HepG2 (cell line): ENCODE results near the gene TRAPPC4. TPM values are rescaled to one million over a fixed set of nuclear protein-coding genes. Genes with fewer than 3 reads are reported as not detected.
"Not testable (repeated sequence)": the region's sequence is repeated elsewhere in the genome, so short reads cannot be mapped to it uniquely, and the experiment has no call there.

Source experiments
- ATAC-seq: fragments of 200-7000 bp; cut with Tn5 transposase; 3 replicates; pipeline ENCODE4 v1.9.1; 2020; ENCODE audit warnings: mild to moderate bottlenecking, moderate library complexity
- BruUV-seq: library from RNA; stranded (reverse); fragments of 400-500 nt; replicated peaks from 2 replicates; lab custom pipeline; 2021; lab: Mats Ljungman, UMichigan
- CTCF ChIA-PET: fragments of 300-600 bp; formaldehyde crosslinking; extraction: SDS; loops from one replicate; lab custom pipeline; 2021; ENCODE audit warnings: low total read pairs, inconsistent platforms, low intra/inter-chr PET ratio; lab: Yijun Ruan, JAX
- POLR2A ChIA-PET: fragments of 350-600 bp; sonication (Branson Sonifier 250); formaldehyde crosslinking; loops from one replicate; lab custom pipeline; 2020; ENCODE audit warnings: antibody characterized with exemption, inconsistent platforms; lab: Yijun Ruan, JAX
- DNase-seq: peaks from one replicate; pipeline ENCODE4 v3.0.0-alpha.2; 2015; ENCODE audit warnings: low spot score
- FAIRE-seq: peaks from 3 replicates; lab custom pipeline; 2011; peaks lifted over from hg19 to GRCh38; lab: Jason Lieb, UNC
- H2AFZ ChIP-seq: one replicate; pipeline ENCODE4 v1.6.1; 2011; ENCODE audit warnings: low read length, inconsistent platforms
- H3K27ac ChIP-seq: fragments of 300-600 bp; 3 replicates; pipeline ENCODE4 v1.8.0; 2011; ENCODE audit warnings: mixed run types, mild to moderate bottlenecking, mixed read lengths, low read length, inconsistent platforms; ENCODE audit not compliant: insufficient read depth; ENCODE audit errors: extremely low read length
- H3K27me3 ChIP-seq, 2 experiments: fragments of 200-600 bp in 1 of 2; 2 replicates in 1 of 2; 3 replicates in 1 of 2; pipeline versions ENCODE4 v1.6.0 to v1.8.0; 2011; ENCODE audit warnings: low read length in 2 of 2, mild to moderate bottlenecking in 2 of 2, moderate library complexity in 2 of 2, inconsistent platforms in 1 of 2; ENCODE audit not compliant: insufficient read depth in 2 of 2, control insufficient read depth in 1 of 2
- H3K36me3 ChIP-seq, 2 experiments: fragments of 200-600 bp in 1 of 2; replicated peaks in 1 of 2; 2 replicates in 1 of 2; 3 replicates in 1 of 2; pipeline versions ENCODE4 v1.5.1 to v1.8.0; 2011; ENCODE audit warnings: low read length in 2 of 2, inconsistent platforms in 1 of 2; ENCODE audit not compliant: insufficient read depth in 2 of 2, control insufficient read depth in 1 of 2
- H3K4me1 ChIP-seq: 2 replicates; pipeline ENCODE4 v1.5.1; 2012; ENCODE audit warnings: low read length, inconsistent platforms; ENCODE audit not compliant: insufficient read depth
- H3K4me2 ChIP-seq: 2 replicates; pipeline ENCODE4 v1.6.0; 2011; ENCODE audit warnings: low read depth, low read length, inconsistent platforms
- H3K4me3 ChIP-seq, 3 experiments: fragments of 200-600 bp in 1 of 3; sonication (generic), shearing (Covaris generic) in 1 of 3; replicated peaks in 1 of 3; 2 replicates each; pipeline ENCODE4 v1.5.1; 2011 to 2016; ENCODE audit warnings: low read length in 3 of 3, inconsistent platforms in 2 of 3, low read depth in 2 of 3, mild to moderate bottlenecking in 2 of 3, control low read depth in 1 of 3, mixed read lengths in 1 of 3; ENCODE audit not compliant: insufficient read depth in 1 of 3
- H3K79me2 ChIP-seq: one replicate; pipeline ENCODE4 v1.6.1; 2011; ENCODE audit warnings: low read length, inconsistent platforms; ENCODE audit not compliant: insufficient read depth
- H3K9ac ChIP-seq: 2 replicates; pipeline ENCODE4 v1.6.0; 2011; ENCODE audit warnings: mild to moderate bottlenecking, low read depth, low read length, inconsistent platforms; ENCODE audit not compliant: insufficient read depth
- H3K9me3 ChIP-seq: 2 replicates; pipeline ENCODE4 v1.5.1; 2012; ENCODE audit warnings: mild to moderate bottlenecking, low read length
- H4K20me1 ChIP-seq: 2 replicates; pipeline ENCODE4 v1.6.0; 2011; ENCODE audit warnings: inconsistent platforms, mild to moderate bottlenecking, low read length, moderate library complexity; ENCODE audit not compliant: insufficient read depth
- CHD4 ChIP-seq: fragments of 200-600 bp; sonication (generic); IDR thresholded peaks from 2 replicates; pipeline ENCODE4 v1.7.0; 2017; ENCODE audit warnings: mild to moderate bottlenecking, low read length, borderline replicate concordance
- GABPA ChIP-seq, 2 experiments: IDR thresholded peaks; 2 replicates each; pipeline ENCODE4 v1.6.1; 2011 to 2016; ENCODE audit warnings: low read depth in 2 of 2, low read length in 1 of 2, missing biosample characterization in 1 of 2, missing genetic modification characterization in 1 of 2
- KLF9 ChIP-seq: IDR thresholded peaks from 2 replicates; pipeline ENCODE4 v1.6.1; 2016; ENCODE audit warnings: low read depth
- ZNF256 ChIP-seq: sonication (generic); formaldehyde crosslinking; conservative IDR thresholded peaks from 2 replicates; pipeline ENCODE4 v1.4.0; 2020; ENCODE audit warnings: missing genetic modification reagents
- ZNF607 ChIP-seq: sonication (generic); formaldehyde crosslinking; IDR thresholded peaks from 2 replicates; pipeline ENCODE4 v1.5.1; 2020; ENCODE audit warnings: missing genetic modification reagents, mild to moderate bottlenecking, borderline replicate concordance
- WGBS: methylation state at CpG from one replicate; pipeline ENCODE4 v1.1.6; 2017; ENCODE audit warnings: low lambda C conversion rate; 5-methylcytosine and 5-hydroxymethylcytosine counted together
- in situ Hi-C: cut with HindIII; loops from 2 replicates; pipeline ENCODE4 v1.10.0; 2017; ENCODE audit warnings: low pct_unique_long_range_greater_than_20kb; ENCODE audit not compliant: extremely low pct_ligation_motif_present
- intact Hi-C: fragments of 100-400 bp; cut with micrococcal nuclease; formaldehyde crosslinking; loops from one replicate; pipeline ENCODE4 v1.10.0; 2022; ENCODE audit not compliant: unreplicated experiment
- polyA plus RNA-seq, 8 experiments: library from polyadenylated mRNA; depleted of rRNA in 3 of 8; stranded (reverse) in 7 of 8; unstranded in 1 of 8; fragments of >200 nt; fragmentation: Illumina TruSeq in 4 of 8; extraction: Trizol in 4 of 8; gene quantifications; 2 replicates each; pipeline versions ENCODE4 v1.2.1 to v1.2.3, GENCODE V29; 2011 to 2016; ENCODE audit warnings: low read depth in 4 of 8, missing spikeins in 1 of 8, mixed read lengths in 1 of 8; ENCODE audit not compliant: insufficient read depth in 1 of 8
- total RNA-seq, 5 experiments: library from RNA; depleted of rRNA; stranded (reverse); fragments of >200 nt; fragmentation: Illumina TruSeq; extraction: Trizol; gene quantifications; 2 replicates each; pipeline ENCODE4 v1.2.3, GENCODE V29; 2016; ENCODE audit warnings: low read depth in 1 of 5
- TF ChIP-seq, protein P1 (sequence below): sonication (generic); formaldehyde crosslinking; IDR thresholded peaks from 2 replicates; pipeline ENCODE4 v1.8.0; 2022; ENCODE audit warnings: missing genetic modification reagents, low read depth, mild to moderate bottlenecking, borderline replicate concordance

TRAPPC4 gene
- total and polyA plus RNA-seq, 2 of the 13 experiments (the other 11 are each of a cell fraction or from before 2014, with no cell fraction given), result 97.4 to 140 TPM

DNA sequence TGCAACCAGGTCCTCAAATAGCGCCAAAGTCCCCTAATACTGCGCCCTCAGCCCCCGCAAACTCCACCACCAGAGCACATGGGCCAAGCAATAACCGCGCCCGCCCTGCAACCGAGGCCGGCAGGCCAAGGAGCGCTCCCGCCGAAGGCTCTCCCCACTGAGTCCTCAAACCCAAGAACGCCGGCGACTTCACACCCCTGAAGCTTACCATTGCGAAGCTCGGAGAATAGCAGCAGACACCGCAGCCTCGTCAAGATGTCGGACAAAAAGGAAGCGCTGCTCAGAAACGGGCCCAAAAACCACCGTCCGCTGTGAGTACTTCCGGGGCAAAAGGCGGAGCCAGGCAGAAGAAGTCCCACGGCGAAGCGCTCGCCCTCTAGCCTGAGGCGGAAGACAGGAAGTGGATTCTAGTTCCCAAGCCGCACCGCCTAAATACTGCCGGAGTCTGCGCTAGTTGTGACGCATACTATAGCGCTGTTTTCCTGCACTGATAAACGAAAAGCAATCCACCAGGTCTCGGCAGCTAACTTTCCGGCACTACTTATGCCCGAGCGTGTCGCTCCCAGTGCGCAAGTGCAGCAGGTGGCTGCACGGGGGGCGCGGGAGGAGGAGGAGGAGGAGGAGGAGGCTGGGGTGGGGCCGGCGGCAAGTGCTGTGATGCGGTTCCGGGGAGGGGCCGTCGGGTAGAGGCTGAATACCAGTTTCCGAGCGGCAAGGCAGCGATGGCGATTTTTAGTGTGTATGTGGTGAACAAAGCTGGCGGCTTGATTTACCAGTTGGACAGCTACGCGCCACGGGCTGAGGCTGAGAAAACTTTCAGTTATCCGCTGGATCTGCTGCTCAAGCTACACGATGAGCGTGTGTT lies at the start of gene TRAPPC4, which contains the start of gene RPS25 (continued):
- TF ChIP-seq ZNF256 (CRISPR knock-in tag), result 0 out of 2 replicates have a peak, but pooled peaks have one; percentile 28
- TF ChIP-seq, protein P1, sequence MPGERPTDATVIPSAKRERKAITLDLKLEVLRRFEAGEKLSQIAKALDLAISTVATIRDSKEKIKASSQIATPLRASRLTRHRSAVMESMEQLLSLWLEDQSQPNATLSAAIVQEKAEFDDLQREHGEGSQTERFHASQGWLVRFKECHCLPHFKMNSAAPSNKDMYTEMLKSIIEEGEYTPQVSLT (CRISPR knock-in tag), result no peak
- peak; percentile 88 for TF ChIP-seq GABPA (IDR thresholded peaks at IDR 0.05; ENCODE audit: low read depth, low read length)
- TF ChIP-seq GABPA (CRISPR knock-in tag; IDR thresholded peaks at IDR 0.05; ENCODE audit: low read depth), result peak; percentile 99
- no peak for TF ChIP-seq ZNF607 (CRISPR knock-in tag)
- TF ChIP-seq CHD4, result no peak
- TF ChIP-seq KLF9 (CRISPR knock-in tag), result no peak

DNA sequence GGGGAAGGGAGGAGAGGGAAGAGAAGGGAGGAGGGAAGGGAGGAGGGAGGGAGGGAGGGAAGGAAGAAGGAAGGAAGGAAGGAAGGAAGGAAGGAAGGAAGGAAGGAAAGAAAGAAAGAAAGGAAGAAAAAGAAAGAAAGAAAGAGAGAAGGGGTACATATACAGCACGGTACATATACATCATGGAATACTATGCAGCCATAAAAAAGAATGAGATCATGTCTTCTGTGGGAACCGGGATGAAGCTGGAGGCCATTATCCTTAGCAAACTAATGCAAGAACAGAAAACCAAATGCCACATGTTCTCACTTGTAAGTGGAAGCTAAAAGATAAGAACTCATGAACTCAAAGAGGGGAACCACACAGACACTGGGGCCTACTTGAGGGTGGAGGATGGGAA lies 49.1 kb upstream of the TRAPPC4 start:
- H2AFZ ChIP-seq, H3K4me3 ChIP-seq, BruUV-seq, DNase-seq, intact Hi-C loops, H3K4me2 ChIP-seq, H3K4me1 ChIP-seq, H4K20me1 ChIP-seq, H3K9ac ChIP-seq, CTCF ChIA-PET, H3K36me3 ChIP-seq, ATAC-seq, H3K79me2 ChIP-seq, H3K27me3 ChIP-seq, H3K9me3 ChIP-seq, in situ Hi-C loops, H3K27ac ChIP-seq, FAIRE-seq: not testable (repeated sequence)
- WGBS, result 81% methylated on average over 2 of the region's 2 CpGs
- POLR2A ChIA-PET, result interaction anchor here (0.6 kb wide), 1 partner anchor 25 kb away, joined by 3 read pairs; no protein-coding TSS in a partner anchor
